ENCODE data around the gene R3HDM1. TPM values are rescaled to one million over a fixed set of nuclear protein-coding genes. Genes with fewer than 3 reads are reported as not detected.

The R3HDM1 gene
- total RNA-seq, 1 experiment from 2014 or later = 62.6 TPM

DNA sequence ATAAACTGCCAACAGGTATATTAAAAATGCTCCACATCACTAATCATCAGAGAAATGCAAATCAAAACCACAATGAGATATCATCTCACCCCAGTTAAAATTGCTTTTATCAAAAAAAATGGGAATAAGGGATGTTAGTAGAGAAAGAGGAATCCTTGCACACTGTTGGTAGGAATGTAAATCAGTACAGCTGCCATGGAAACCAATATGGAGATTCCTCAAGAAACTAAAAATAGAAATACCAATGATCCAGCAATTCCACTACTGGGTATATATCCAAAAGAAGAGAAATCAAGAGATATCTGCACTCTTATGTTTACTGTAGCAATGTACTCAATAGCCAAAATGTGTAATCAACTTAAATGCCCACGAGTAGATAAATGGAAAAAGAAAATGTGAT lies 40.9 kb upstream of the R3HDM1 start:
- ATAC-seq = no peak
- ChIA-PET POLR2A (no interaction called here), CTCF (no interaction called here)
- no peak for DNase-seq (ENCODE audit: low read depth, low spot score)
- intact Hi-C loops (cut with micrococcal nuclease; ENCODE audit: unreplicated experiment) (no loop called here), in situ Hi-C loops (cut with HindIII; ENCODE audit: low pct_unique_long_range_greater_than_20kb, low sequenced_read_pairs) (no loop called here)
- Histone ChIP-seq H3K27me3 (ENCODE audit: control insufficient read depth, insufficient read depth, low read length) (no peaks in the 10 kb centered on the region), H3K4me1 (ENCODE audit: control insufficient read depth, insufficient read depth, low read length) (no peaks in the 10 kb centered on the region), H3K36me3 (ENCODE audit: control insufficient read depth, insufficient read depth, low read length) (no peaks in the 10 kb centered on the region), H3K9me3 (ENCODE audit: control insufficient read depth, insufficient read depth, low read depth, low read length) (no peaks in the 10 kb centered on the region), H3K4me3 (ENCODE audit: low read depth in 2 of 2, low read length in 2 of 2) (no peak overlapping the region), H3K27ac (ENCODE audit: low read length) (no peak overlapping the region)
- no peak for TF ChIP-seq REST (IDR thresholded peaks at IDR 0.05; ENCODE audit: insufficient read depth in 1 of 2, low read depth in 2 of 2, low read length in 1 of 2)
- no peak for TF ChIP-seq TCF7L2 (IDR thresholded peaks at IDR 0.05; ENCODE audit: low read depth, low read length)
- TF ChIP-seq, protein P1, sequence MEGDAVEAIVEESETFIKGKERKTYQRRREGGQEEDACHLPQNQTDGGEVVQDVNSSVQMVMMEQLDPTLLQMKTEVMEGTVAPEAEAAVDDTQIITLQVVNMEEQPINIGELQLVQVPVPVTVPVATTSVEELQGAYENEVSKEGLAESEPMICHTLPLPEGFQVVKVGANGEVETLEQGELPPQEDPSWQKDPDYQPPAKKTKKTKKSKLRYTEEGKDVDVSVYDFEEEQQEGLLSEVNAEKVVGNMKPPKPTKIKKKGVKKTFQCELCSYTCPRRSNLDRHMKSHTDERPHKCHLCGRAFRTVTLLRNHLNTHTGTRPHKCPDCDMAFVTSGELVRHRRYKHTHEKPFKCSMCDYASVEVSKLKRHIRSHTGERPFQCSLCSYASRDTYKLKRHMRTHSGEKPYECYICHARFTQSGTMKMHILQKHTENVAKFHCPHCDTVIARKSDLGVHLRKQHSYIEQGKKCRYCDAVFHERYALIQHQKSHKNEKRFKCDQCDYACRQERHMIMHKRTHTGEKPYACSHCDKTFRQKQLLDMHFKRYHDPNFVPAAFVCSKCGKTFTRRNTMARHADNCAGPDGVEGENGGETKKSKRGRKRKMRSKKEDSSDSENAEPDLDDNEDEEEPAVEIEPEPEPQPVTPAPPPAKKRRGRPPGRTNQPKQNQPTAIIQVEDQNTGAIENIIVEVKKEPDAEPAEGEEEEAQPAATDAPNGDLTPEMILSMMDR (IDR thresholded peaks at IDR 0.05) = no peak
- no peak for TF ChIP-seq POLR2AphosphoS5 (IDR thresholded peaks at IDR 0.05; ENCODE audit: low read depth, low read length)
- no peak for TF ChIP-seq SIN3A (IDR thresholded peaks at IDR 0.05; ENCODE audit: borderline replicate concordance, insufficient read depth, low read depth, low read length)
- BruUV-seq (replicated peaks) = no TSS peak

- H3K4me3 ChIP-seq (ENCODE audit: low read depth in 2 of 2, low read length in 2 of 2) = no peak overlapping the region
- H3K27me3 ChIP-seq (ENCODE audit: control insufficient read depth, insufficient read depth, low read length) = no peaks in the 10 kb centered on the region
- ChIA-PET CTCF (no interaction called here), POLR2A (no interaction called here)
- ATAC-seq (no peak), DNase-seq (ENCODE audit: low read depth, low spot score) (no peak)
- no peaks in the 10 kb centered on the region for H3K36me3 ChIP-seq (ENCODE audit: control insufficient read depth, insufficient read depth, low read length)
- in situ Hi-C loops (cut with HindIII; ENCODE audit: low pct_unique_long_range_greater_than_20kb, low sequenced_read_pairs) (no loop called here), intact Hi-C loops (cut with micrococcal nuclease; ENCODE audit: unreplicated experiment) (no loop called here)
- no TSS peak for BruUV-seq (replicated peaks)
- H3K27ac ChIP-seq (ENCODE audit: low read length) = no peak overlapping the region
- TF ChIP-seq TCF7L2 (IDR thresholded peaks at IDR 0.05; ENCODE audit: low read depth, low read length) (no peak), POLR2AphosphoS5 (IDR thresholded peaks at IDR 0.05; ENCODE audit: low read depth, low read length) (no peak), REST (IDR thresholded peaks at IDR 0.05; ENCODE audit: insufficient read depth in 1 of 2, low read depth in 2 of 2, low read length in 1 of 2) (no peak), SIN3A (IDR thresholded peaks at IDR 0.05; ENCODE audit: borderline replicate concordance, insufficient read depth, low read depth, low read length) (no peak)
- TF ChIP-seq, protein P1 (IDR thresholded peaks at IDR 0.05) = no peak
- H3K9me3 ChIP-seq (ENCODE audit: control insufficient read depth, insufficient read depth, low read depth, low read length) = peaks cover 8% of the 10 kb centered on the region
- H3K4me1 ChIP-seq (ENCODE audit: control insufficient read depth, insufficient read depth, low read length) = no peaks in the 10 kb centered on the region
Observed at GRCh38 chr2:135494503-135494902, 36.8 kb upstream of the R3HDM1 start.

All from Panc1 (cell line).